HG03354 (cell line): ENCODE results near the gene ZC3H12D.
A peak's percentile ranks its signal among the peaks of the same experiment; 100 is the strongest.

Experiments
- ATAC-seq: cut with Tn5 transposase; IDR thresholded peaks from one replicate; pipeline ENCODE4 v1.9.1; 2021; ENCODE audit warnings: mild to moderate bottlenecking; ENCODE audit not compliant: unreplicated experiment, poor library complexity, severe bottlenecking

The ZC3H12D gene

GRCh38 chr6:149487316-149487715 lies 2.5 kb upstream of the ZC3H12D start:
- no peak for ATAC-seq

DNA sequence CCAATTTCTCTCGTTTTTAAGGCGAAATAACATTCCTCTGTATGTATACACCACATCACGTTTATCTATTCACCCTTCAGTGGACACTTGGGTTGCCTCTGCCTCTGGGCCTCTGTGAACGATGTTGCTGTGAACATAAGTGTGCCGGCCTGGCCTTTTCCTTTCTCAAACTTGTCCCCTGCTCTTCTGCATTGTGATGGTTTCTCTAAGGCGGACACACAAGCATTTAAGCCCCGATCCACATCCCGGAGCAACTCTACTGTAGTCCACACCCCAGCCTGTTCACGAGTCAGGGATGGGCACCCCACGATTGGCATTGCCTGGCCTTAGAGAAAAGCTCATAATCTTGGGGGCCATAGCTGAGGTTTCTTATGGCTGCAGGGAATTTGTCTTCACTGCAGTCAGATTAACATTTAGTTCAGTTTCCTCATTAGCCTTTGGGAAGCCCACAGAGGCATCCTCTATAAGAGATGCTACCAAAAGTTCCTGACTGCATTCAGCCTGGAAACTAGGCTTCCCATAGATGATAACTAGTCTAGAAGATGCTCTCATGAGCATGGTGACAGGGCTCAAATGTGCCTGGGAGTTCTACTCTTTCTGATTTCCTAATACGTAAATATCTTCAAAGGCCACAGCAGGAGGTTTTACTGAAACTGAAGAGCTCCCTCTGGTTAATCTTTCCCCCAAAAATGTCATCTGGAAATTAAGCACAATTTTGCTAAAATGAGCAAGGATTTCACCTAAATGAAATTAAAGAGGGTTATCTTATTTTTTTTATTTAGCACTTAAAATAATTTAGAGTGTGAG lies 762 bp downstream of the ZC3H12D start:
- ATAC-seq: no peak

- ATAC-seq: no peak
Measured at GRCh38 chr6:149483334-149483725, 1.5 kb downstream of the ZC3H12D start.

DNA sequence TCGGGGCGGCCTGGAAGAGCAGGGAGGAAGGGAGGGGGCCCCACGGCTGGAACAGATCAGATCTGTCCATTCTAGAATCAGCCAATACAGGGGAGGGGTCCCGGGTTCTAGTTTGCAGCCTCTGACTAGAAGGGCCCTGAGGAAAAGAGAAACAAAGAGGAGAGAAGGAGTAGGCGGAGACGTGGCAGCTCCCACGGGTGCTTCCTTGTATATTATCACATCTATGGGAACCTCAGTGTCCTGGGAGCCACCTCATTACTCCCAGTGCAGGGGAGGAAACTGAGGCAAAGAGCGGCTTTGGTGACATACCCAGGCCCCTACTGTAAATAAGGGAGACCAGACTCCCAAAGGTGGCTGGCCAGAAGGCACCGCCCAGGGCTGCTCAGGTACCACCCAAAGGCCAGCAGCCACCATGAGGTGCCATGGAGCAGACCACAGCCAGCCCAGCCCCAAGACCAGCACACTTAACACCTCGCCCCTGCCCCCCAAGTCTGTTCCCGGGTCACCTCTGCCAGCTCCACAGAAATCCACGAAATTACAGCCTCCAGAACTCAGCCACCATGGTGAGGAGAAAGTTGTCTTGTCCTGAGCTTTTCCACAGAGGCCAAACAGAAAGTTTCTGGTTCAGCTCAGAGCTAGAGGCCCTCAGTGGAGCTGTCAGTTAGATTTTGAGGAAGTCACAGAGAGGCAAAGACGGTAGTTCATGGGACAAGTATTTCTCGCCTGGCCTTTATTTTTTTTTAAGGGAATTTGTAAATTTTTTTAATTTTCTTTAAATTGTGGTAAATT lies 2.1 kb downstream of the ZC3H12D start:
- no peak for ATAC-seq

DNA sequence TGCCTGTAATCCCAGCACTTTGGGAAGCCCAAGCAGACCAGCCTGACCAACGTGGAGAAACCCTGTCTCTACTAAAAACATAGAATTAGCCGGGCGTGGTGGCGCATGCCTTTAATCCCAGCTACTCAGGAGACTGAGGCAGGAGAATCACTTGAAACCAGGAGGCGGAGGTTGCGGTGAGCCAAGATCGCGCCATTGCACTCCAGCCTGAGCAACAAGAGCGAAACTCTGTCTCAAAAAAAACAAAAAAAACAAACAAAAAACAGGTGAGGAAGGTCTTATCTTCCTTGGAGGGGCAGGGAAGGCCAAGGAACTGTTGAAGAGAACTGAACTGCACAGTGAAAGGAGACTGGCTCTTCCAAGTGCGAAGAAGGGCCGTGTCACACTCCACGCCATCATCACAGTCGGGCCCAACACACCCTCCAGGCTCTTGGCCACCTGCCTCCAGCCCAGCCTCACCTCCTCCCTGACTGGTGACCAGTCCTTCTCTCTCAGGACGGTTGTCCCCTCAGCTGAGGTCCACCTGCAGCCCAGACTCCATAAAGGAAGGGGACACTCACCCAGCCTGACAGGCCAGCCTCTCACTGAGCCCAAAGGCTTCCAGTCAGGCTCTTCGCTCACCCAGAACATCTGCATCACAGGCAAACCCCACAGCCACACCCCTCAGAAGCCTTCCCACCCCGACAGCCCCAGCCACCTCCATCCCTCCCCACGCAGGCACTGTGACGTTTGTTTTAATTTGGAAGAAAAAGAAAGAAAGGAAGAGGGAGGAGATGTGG lies 4.1 kb downstream of the ZC3H12D start:
- ATAC-seq: no peak

DNA sequence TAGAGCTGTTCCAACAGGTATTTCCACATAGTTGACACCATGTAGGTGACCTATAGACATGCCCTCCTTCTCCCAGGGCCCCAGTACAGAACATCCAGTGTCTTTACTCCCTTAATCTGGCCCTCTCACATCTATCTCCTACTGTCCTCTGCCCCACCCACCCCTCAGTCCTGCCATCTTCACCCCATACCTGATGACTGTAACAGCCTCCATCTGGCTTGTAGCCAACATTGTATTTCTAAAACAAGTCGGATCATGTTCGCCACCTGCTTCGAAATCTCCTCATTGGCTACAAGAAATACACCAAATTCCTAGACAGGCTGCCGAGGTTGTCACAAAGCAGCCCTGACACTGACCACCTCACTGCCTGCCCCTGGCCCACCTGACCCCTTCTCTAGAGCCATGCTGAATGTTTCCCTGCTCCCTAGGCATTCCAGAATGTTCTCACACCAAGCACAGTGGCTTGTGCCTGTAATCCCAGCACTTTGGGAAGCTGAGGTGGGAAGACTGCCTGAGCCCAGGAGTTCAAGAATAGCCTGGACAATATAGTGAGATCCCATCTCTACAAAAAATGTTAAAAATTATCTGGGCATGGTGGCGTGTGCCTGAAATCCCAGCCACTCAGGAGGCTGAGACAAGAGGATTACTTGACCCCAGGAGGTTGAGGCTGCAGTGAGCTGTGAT lies 6.0 kb downstream of the ZC3H12D start:
- no peak for ATAC-seq

GRCh38 chr6:149477544-149477943 lies 7.3 kb downstream of the ZC3H12D start:
- ATAC-seq: no peak

- ATAC-seq: no peak
Measured at GRCh38 chr6:149476789-149477455, 7.9 kb downstream of the ZC3H12D start.

GRCh38 chr6:149474108-149474935 lies 10.5 kb downstream of the ZC3H12D start:
- ATAC-seq: peak; percentile 40

- no peak for ATAC-seq
Measured at GRCh38 chr6:149473080-149474052, 11.4 kb downstream of the ZC3H12D start.

DNA sequence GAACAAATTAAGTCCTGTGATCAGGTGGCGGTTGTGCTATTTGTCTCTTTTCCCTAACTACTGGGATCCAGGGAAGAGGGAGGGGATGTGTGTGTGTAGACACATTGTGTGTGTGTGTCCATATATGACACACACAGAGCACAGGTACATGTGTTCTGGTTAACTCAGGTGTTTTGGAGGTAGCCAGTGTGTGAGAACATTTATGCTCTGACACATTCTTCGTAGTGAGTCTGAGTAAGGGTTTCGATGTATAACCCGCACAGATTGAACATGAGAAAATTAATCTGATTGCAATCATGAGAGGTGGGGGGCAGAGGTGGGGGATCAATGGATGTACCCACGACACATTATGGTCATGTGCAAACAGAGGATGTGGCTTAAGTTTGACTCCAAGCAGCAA lies 12.6 kb downstream of the ZC3H12D start:
- no peak for ATAC-seq

DNA sequence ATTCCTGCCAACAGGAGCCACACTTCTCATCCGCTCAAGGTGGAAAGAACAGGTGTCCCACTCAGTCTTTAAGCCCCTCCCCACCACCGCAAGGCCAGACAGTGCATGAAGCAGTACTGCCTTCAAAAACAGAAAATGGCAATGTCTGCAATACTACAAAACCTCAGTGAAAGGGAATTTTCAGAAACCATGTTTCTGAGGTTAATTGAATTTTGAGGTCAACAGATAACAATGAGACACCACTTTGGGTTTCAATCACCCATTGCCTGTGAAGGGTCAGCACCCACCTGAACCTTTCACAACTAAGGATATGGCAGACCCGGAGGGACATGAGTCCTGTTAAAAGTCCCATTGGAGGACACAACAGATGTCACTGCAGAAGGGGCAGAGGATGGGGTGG lies 13.0 kb downstream of the ZC3H12D start:
- peak; percentile 23 for ATAC-seq

DNA sequence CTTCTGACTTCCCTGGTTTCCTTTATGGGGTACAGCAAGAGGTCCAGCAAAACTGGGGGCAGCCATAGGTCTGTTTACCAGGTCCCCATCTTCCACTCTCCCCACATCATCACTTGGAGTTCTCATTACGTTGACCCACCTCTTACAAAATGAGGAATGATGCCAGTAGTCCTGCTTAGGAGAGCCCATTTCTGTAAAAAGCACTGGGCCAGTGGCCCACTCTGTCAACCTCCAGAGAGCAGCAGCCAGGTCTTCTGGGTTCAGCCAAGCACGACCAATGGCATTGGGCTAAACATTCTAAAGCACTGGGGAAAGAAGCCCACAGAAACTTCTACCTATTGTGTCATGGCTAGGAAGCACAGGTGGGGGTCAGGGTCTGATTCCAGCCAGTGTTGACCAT lies 13.9 kb downstream of the ZC3H12D start:
- ATAC-seq: no peak

GRCh38 chr6:149468179-149468578 lies 16.6 kb downstream of the ZC3H12D start:
- ATAC-seq: peak; percentile 38

DNA sequence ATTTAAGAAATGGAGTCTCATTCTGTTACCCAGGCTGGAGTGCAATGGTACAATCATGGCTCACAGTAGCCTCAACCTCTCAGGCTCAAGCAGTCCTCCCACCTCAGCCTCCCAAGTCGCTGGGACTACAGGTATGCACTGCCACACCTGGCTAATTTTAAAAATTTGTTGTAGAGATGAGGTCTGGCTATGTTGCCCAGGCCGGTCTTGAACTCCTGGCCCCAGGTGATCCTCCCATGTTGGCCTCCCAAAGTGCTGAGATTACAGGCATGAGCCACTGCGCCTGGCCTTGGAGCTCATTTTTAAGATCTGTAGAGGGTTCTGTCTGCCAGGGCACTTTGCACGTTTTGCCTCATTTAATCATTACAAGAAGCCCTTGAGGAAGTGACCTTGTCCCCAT lies 17.5 kb downstream of the ZC3H12D start:
- no peak for ATAC-seq

- no peak for ATAC-seq
Measured at GRCh38 chr6:149464411-149464810, 20.4 kb downstream of the ZC3H12D start.

GRCh38 chr6:149463781-149464180 lies 21.0 kb downstream of the ZC3H12D start:
- no peak for ATAC-seq
